Stimulated activated CD4-positive, alpha-beta T cell treated with anti-CD3 and anti-CD28 coated beads, Interleukin-2, amount 100 ng/mL, for 24 hours (primary cell): Measurements from ENCODE around the gene SLC44A3.

Experiments used
- DNase-seq, 2 donors: peaks; one replicate each; pipeline ENCODE4 v3.0.0-alpha.2; 2020

Gene SLC44A3

DNA sequence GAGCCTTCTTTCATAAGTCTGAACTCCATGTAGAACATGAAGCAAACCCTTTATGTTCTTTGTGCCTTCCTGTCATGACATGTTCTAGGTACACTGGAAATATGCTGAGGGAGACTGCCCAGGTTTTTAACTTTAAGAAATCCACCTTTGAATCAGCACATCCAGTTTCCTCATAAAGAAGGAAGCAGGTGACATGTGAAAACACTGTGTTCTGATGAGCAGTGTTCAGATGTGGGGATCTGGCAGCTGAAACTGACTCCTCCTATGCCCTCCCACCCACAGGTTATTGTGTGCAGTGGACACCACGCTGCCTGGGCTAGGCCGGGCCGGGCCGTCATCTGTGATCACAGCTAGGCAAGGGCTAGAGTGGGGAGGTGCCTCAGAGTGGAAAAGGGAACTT is 55.6 kb downstream of the SLC44A3 start:
- DNase-seq: no peak

DNA sequence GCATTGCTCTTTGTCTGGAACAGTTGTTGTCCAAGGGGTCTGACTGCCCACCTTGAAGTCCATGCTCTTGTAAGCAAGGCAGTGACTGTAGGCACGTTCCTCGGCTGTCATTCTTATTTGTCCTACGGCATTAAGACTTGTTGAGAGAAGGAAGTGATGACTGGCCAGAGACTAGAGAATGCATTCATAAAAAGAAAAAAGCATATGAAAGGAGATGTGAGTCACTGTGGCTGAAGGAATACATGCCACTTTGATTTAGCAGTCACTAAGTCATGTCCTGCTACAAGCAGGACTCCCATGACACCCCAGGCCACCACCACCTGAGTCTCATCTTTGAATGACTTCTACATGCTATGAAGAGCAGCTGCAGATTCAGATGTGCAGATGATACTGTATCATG is 56.2 kb downstream of the SLC44A3 start:
- DNase-seq: no peak

DNA sequence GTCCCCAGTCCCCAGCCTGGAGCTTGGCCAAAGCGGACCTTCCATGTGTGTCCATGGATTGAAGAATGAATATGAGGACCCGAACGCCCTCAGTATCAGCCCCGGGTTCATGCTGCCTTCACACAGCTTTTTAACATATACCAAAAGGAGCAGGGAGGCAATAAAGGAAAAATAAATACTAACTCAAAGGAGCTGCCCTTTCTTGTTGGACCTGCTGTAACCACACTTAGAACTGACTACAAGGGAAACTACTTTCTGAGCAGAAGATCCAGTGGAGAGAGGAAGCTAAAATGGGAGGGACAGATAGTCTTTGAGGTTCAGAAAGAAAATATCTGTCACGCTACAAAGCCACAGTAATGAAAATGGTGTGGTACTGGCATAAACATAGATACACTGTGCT is 58.2 kb downstream of the SLC44A3 start:
- DNase-seq: no peak

DNA sequence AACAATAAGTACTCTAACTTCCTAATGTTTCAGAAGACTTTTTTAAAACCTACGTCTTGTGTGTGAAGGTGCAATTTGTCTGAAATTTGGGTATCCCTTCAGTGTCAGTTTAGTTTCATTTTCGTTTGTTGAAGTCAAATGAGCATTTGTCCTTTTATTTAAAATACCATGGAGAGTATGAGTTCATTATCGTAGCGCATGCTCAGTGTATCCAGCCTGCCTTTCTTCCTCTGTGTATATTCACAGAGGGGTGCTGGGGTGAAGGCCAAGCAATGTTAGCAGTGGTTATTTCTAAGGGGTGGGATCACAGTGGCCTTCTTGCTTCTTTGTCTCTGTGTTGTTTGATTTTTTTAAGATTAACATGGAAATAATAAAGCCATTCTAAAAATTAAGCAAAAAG is 63.5 kb downstream of the SLC44A3 start:
- no peak for DNase-seq

DNA sequence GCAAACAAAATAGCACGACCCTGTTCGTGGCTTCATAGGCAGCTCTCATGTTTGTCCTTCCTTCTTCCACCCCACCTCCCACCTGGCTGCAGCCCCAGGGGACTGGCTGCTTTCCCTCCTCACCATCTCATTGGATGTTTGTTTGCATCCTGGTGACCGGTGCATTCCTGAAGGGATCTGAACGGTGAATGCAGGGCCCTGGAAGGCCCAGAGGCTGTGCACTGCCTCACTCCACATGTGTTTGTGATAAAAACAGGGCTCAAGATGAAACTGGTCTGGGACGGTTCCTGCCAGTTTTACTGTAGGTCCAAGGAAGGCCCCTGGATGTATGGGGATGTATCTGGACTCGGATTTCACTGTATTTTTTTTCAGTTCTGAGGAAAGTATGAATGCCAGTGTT is 63.9 kb downstream of the SLC44A3 start:
- no peak for DNase-seq

DNA sequence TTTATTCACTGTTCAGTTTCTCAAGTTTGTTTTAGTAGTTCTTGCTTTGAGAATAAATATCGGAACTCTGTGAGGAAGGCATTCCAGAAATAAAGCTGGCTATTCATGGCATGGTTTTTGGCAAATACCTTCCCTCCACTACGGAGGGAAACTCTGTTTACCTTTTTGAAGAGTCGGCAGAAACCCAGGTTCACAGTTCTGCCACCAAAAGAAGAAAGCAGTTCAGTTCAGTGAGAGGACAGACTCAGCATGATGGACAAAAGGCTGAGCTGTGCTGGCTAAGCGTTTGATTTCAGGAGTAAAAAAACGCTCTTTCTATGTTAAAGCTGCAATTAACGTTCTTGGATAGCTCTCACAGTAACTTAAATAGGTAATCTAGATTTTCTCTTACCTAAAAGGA is 64.3 kb downstream of the SLC44A3 start:
- no peak for DNase-seq

DNA sequence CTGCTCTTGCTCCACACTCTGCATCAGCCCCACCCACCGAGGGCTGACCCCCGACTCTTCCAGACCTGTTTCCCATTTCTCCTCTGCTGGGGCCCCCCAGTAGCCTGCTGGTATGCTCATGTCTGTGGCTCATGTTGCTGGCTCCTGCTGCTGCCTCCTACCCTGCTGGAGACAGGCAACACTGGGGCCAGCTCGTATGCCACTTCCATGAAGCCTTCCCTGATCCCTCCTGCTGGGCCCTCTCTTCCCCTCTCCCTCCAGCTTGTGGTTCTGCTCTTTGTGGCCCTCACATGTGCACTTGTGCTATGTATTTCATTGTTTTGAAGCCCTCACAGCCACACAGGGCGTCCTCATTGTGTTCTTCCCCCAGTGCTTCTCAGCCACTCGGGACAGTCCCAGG is 66.2 kb downstream of the SLC44A3 start:
- no peak for DNase-seq

DNA sequence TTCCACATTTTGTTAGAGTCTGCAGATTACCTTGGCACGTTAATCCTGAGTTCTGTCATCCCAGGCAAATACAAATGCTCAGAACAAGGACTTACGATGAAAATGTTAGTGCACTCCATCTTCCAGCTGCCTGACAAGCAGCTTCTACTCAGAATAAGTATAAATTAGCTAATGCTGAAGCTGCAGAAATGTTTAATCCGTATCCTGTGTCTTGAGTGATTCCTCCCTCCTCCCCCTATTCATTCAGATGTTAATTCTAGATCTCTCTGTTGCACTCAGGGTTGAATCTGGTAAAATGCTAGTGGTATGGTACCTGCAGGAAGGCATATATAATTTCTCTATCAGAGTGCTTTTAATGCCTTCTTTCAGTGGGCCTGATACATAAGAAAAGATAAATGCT is 66.9 kb downstream of the SLC44A3 start:
- DNase-seq: no peak

DNA sequence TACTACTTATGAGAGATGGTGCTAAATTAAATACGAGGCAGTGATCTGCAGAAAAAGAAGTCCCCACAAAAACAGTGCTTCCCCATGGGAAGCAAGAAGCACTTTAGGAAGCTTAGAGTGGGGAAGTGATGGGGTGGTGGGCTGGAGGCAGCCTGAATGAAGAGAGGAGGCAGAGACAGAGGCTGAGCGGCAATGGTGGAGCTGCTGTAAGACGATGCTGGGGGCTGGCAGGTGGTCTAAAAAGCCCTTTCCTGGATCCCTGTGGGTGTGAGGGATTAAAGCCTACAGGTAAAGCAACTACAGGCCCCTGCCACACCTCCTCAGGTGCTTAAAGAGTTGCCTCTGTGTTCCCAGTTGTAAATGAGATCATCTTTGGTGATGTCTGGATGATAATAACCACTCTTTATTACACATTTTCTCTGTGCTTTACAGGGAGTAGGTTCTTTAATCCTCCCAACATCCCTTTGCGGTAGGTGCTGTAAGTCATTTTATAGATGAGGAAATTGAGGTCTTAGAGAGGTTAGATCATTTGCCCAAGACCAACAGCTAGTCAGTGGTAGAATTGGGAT is 67.5 kb downstream of the SLC44A3 start:
- DNase-seq: no peak

DNA sequence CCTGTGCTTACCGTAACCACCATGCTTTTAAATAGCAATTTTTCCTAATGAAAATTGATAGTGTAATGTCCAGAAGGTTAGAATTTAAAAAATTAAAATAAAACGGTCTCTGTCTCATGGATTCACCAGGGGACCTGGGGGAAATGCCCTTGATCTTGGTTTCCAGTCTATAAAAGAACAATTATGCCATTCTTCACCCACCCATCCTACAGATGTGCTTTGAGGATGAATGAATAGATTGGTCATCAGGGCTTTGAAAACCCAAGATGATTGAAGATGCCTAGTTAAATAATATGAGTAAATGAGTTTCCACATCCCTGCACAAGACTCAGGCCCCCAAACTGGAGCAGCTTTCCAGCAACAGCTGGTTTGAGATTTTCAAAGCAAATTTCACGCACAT is 68.0 kb downstream of the SLC44A3 start:
- DNase-seq: no peak

DNA sequence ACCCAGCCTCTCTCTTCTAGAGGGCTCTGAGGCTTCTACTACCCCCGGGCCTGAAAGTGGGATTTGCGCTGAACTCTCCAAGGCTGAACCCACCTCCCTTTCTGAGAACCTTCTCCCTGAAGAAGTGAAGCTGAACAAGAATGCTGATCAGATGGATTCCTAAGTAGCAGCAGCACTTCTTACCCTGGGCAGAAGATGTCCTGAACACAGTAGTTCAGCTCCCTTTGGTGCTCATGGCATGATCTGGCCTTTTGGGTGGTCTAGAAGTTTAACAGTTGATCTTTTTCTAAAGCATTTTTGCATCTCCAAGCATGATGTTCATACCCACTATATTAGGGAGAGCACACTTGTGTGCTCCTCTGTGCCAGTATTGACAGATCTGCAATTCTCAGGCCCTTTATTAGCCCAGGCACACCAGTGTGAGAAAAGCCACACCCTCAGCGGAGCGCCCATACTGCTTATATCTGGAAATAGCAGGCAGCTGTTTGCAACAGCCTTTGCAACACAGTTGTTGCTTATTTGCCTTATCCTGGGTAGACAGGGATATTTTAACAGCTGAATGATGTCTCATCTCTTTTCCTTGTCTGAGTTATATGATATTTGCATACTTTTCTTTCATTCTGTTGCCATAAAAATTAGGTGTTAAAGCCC is 72.6 kb downstream of the SLC44A3 start:
- DNase-seq: no peak

DNA sequence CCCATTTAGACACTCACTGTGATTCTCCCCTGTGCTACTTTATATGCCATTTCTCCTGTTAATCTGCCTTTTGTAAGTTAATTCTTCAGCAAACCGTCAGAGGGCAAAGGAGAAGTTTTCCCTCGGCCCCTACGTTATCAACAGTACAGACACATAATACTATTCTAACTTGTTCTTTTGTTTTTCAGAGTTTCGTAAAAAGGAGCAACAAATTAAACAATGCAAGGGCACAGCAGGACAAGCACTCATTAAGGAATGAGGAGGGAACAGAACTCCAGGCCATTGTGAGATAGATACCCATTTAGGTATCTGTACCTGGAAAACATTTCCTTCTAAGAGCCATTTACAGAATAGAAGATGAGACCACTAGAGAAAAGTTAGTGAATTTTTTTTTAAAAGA is 74.5 kb downstream of the SLC44A3 start:
- no peak for DNase-seq

DNA sequence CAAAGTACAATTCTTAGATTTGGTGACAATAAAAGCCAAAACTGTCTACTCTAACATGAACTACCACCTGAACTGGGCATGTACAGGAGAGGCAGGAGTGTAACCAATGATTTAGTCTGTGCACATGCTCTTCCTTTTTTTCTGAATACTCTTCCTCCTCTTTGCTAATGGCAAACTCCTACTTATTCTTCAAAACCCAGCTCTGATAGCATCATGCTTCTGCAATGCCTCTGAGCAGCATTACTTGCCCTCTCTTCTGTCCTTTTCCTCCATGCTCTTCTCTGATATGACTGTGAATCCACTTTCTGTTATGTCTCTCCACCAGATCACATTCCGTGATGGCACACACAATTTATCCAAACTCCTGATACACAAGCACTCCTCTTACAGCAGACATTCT is 75.4 kb downstream of the SLC44A3 start:
- DNase-seq: no peak

DNA sequence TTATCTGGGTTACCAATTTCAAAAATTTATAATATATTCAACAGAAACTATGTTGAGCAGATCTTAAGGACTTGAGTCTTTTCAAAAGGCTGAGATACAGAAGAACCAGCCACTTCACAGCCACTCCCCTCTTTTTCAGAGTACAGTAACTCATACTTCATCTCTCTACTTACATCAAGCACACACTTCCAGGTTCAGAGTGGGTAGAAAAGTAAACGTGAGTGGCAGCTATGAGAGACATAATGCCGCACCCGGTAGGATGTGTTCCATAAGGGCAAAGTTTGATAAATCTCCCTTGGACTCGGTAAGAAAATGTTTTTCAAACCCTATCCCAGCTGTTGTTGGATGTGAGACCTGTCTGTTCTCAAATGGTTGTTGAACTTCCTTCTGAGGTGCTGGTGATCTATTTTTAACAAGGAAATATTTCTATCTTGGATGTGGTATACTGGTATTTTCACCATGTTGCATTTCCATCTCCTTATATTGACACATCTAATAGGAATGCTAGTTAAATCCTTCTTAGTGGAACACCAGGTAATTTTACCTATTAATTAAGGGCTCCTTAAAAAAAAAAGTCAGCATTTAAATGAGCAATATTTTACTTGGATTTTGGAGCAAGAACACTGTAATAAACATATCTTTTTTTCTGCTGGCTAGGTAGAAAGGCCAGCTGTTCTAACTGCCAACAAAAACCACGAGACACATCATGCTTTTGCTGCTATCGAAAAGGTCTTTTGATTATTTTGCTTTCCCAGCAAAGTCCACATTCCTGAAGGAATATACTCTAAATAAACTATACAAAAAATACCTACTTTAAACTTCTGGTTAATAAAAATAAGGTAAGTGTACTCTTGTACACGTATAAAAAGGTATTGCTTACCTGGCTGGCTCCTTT is 78.6 kb downstream of the SLC44A3 start:
- DNase-seq: no peak

DNA sequence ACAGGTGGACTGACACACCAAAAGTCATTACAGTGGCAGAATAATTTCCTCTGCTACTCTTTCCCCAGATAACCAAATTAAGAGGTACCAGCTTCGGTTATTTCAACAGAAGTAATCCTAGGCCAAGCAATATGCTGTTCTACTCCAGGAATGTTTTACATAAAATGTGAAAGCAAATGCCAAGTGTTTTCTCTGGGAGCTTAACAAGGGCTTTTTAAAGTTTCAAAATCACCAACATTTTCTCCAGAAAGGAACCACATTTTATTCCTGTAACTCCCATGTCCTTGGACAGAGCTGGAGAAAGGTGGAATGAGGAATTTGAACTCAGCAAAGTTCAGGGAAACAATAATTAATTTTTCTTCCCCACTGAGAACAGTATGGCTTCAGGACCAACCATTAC is 79.6 kb downstream of the SLC44A3 start:
- no peak for DNase-seq

DNA sequence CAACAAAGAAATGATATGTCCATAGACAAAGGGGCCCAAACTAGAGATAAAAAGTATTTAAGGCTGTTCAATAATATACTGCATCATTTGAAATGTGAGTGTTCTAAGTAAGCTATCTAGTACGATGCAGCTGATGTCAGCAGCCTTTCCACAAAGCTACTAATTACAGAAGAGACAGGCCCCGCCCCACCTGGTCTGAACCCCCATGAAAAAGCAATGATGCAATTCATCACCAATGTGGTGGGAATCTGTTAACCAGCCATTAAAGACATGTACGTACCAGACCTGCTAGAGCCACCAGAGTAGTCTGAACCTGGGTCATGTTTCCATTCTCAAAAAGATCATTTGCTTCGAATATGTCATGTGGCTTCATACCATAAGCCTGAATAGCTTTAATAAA is 81.7 kb downstream of the SLC44A3 start:
- no peak for DNase-seq

DNA sequence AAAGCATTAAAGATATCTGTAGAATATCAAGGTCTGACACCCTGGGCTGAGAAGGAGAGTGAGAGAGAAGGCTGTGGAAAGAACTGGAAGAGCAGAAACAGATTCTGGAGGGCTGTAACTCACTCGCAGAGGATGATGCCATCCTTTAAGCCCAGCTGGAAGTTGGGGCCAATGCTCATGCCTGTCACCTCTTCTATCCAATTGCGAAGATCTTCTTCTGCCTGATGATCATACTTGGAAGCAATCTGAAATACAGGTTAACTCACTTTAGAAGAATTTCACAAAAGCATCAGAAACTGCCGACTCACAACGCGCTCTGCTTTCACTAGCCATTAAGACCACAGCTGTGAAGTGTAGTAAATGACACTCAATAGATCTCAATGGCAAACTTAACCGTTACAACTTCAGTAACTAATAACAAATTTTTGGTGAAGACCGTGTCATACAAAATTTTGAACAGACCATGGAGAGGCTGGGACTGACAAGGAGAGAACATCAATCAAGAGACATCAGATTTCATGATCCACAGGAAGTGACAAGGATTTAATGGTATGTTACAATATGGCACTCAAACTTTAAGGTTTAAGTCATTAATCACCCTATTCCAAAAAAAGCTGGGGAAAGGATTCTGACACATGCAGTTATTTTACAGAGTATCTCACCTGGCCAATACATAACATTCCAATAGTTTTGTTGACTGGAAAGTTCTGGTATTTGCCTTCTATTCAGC is 83.3 kb downstream of the SLC44A3 start:
- DNase-seq: no peak

DNA sequence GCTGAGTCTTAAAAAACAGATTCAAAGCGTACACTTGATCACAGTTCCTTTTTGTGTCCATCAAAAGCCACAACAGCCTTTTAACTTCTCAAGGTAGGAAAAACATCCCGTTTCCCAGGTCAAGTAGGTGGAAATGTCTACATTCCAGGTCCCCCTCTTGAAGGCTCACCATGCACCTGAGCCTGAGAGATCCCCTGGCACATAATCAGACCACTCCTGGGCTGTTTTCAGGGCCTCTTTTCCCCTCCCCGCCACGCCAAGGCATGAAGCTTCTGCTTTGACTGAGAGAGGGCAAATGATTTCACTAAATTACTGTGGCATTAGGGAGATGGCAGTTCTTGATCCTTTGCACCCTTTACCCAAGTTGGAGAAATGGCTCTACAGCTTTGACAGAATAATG is 85.0 kb downstream of the SLC44A3 start:
- DNase-seq: no peak

DNA sequence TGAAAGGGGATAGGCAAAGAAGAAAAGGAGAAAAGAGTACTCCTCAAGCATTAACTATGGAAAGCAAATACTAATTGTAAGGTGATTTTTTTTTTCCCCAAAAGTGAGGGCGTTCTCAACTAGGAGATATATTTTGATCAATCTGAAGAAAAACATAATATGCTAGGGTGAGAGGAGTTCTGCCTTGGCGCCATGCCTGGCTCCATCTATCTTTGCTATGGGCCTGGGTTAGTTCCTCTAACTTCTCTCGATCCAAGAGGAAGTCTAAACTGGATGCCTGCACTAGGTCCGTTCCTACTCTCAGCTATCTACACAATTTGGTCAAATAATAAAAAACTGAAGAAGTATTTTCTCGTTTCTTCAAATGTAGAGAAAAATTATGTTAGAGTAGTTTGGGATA is 86.2 kb downstream of the SLC44A3 start:
- no peak for DNase-seq

DNA sequence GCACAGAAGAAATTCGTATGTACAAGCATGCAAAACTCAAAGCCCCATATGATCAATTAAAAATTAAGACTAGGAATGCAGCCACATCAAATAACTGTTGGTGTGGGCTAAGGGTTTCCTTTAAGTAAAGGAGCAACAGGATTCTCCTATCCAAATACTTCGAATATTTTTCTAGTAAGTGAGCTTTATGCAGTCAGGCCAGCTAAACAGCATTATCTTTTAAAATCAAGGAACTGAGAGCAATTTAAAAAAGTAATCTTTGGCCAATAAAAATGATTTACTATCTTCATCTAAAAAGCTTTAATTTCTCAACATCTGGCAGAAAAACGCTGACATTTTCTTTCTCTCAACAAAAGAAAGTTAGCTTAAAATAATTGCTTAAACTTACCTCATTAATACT is 87.0 kb downstream of the SLC44A3 start:
- no peak for DNase-seq

DNA sequence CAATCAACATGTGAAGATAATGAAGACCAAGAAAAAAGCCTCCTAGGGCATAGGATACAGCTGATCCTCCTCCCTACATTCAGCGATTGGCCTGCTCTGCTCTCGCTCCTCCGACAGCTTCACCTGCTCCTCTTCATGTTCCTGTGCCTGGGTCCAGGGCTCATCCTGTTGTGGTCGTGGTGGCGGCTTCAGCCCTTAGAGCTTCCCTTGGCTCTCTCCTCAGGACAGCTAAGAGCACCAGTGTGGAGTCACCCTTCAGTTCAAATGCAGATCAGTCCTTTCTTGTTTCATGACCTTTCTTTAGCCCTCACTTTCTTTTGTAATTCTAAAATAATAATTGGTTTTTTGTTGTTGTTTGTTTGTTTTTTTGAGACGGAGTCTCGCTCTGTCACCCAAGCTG is 88.0 kb downstream of the SLC44A3 start:
- DNase-seq: no peak

DNA sequence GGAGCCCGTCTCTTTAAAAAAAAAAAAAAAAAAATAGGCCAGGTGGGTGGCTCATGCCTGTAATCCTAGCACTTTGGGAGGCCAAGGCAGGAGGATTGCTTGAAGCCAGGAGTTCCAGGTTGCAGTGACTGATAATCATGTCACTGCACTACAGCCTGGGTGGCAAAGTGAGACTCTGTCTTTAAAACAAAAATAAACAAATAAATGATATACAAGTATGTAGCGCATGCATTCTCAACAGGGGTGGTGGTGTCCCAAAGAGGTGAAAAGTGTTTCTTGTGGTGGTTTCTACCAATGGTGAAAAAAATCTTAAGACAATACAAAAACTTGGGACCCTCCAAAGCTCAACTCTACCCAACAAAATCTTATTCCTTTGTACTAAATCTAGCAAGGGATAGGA is 88.8 kb downstream of the SLC44A3 start:
- DNase-seq: no peak

DNA sequence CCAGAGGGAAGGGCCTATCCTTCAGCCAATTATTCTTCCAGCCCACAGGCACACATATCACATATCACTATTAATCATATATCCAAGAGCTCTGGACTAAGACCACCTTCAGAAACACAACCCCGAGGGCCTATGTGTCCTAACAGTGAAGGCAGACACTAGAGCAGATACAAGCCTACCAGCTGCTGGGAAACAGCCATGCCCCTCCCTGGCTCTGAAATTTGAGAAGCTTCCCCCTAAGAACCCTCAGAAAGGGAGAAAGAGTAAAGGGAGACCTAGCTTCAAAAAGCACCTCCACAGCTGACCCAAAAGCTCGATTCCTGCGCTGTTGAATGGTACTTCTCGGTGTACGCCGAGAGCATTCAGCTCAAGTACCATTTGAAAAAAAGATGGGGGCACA is 89.3 kb downstream of the SLC44A3 start:
- DNase-seq: no peak
